NT2/D1 (cell line): ENCODE measurements around the gene PARP6.

ENCODE experiments used
- SUZ12 ChIP-seq: IDR thresholded peaks from 2 replicates; pipeline ENCODE4 v1.6.1; 2011; ENCODE audit not compliant: insufficient read length, insufficient read depth; ENCODE audit errors: extremely low read depth
- YY1 ChIP-seq: IDR thresholded peaks from 2 replicates; pipeline ENCODE4 v1.6.1; 2011; ENCODE audit not compliant: insufficient read length, insufficient read depth
- ZNF274 ChIP-seq: IDR thresholded peaks from 2 replicates; pipeline ENCODE4 v1.6.1; 2011; ENCODE audit warnings: mild to moderate bottlenecking, low read depth, low read length

- no peak for TF ChIP-seq YY1
- TF ChIP-seq ZNF274 = no peak
- no peak for TF ChIP-seq SUZ12
These were observed 33.8 kb downstream of the PARP6 start for GRCh38 chr15:72238586-72238985.
